Epithelial cell of esophagus (primary cell): ENCODE results near the gene TFDP1.
A peak's percentile ranks its signal among the peaks of the same experiment; 100 is the strongest.

ENCODE experiments used
- DNase-seq: peaks from one replicate; pipeline ENCODE4 v3.0.0; 2010; ENCODE audit warnings: low read depth
- H3K4me3 ChIP-seq: 2 replicates; pipeline ENCODE4 v1.5.1; 2011; ENCODE audit warnings: mild to moderate bottlenecking, low read length, control low read depth
- TF ChIP-seq, protein P1 (sequence below): IDR thresholded peaks from 2 replicates; pipeline ENCODE4 v1.5.1; 2011; ENCODE audit warnings: low read depth, mild to moderate bottlenecking, low read length, control low read depth, inconsistent platforms; ENCODE audit not compliant: insufficient read depth; ENCODE audit errors: missing control alignments

The TFDP1 gene

DNA sequence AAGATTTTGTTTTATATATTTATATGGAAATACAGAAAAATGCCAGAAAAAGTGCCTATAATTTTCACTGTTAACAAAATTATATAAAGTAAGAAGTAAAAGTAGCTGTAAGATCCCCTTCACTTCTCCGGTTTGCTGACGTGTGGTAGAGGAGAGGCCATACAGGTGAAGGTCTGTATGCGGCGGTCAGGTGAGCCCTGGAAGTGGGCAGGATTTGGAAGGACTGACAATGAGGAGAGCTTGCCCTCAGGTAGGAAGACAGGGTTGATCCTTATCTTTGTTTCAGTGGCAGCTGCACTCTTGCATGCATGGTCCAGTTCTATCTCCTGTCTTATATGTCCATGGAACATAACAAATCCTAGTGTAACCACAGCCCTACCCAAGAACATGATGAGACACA lies 16.9 kb upstream of the TFDP1 start:
- TF ChIP-seq, protein P1, sequence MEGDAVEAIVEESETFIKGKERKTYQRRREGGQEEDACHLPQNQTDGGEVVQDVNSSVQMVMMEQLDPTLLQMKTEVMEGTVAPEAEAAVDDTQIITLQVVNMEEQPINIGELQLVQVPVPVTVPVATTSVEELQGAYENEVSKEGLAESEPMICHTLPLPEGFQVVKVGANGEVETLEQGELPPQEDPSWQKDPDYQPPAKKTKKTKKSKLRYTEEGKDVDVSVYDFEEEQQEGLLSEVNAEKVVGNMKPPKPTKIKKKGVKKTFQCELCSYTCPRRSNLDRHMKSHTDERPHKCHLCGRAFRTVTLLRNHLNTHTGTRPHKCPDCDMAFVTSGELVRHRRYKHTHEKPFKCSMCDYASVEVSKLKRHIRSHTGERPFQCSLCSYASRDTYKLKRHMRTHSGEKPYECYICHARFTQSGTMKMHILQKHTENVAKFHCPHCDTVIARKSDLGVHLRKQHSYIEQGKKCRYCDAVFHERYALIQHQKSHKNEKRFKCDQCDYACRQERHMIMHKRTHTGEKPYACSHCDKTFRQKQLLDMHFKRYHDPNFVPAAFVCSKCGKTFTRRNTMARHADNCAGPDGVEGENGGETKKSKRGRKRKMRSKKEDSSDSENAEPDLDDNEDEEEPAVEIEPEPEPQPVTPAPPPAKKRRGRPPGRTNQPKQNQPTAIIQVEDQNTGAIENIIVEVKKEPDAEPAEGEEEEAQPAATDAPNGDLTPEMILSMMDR, result no peak
- no peak for DNase-seq
- H3K4me3 ChIP-seq, result no peak overlapping the region

DNA sequence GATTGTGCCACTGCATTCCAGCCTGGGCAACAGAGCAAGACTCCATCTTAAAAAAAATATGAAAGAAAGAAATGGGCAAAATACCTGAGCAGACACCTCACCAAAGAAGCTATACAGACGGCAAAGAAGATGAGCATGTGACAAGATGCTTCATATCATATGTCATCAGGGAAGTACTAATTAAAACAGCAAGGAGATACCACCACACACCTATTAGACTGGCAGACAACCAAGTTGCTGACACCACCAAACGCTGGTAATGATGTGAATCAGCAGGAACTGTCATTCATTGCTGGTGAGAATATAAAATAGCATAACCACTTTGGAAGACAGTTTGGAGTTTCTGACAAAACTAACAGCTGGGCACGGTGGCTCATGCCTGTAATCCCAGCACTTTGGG lies 11.5 kb upstream of the TFDP1 start:
- TF ChIP-seq, protein P1, result no peak
- peak; percentile 82 for DNase-seq
- no peak overlapping the region for H3K4me3 ChIP-seq

DNA sequence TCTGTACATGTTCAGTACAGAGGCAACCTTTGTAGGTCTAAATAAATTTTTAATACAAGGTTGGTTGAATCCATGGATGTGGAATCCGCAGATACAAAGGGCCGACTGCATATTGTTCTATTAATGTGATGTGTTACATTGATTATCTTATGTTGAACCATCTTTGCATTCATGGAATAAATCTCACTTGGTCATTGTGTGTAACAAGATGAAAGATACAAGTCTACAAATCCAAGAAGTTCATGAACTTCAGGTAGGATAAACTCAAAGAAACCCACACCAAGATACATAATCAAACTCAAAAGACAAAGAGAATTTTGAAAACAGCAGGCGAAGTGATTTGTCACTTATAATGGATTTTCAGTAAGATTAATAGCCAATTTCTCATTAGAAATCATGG lies 8.0 kb upstream of the TFDP1 start:
- DNase-seq, result no peak
- TF ChIP-seq, protein P1, result no peak
- no peak overlapping the region for H3K4me3 ChIP-seq

DNA sequence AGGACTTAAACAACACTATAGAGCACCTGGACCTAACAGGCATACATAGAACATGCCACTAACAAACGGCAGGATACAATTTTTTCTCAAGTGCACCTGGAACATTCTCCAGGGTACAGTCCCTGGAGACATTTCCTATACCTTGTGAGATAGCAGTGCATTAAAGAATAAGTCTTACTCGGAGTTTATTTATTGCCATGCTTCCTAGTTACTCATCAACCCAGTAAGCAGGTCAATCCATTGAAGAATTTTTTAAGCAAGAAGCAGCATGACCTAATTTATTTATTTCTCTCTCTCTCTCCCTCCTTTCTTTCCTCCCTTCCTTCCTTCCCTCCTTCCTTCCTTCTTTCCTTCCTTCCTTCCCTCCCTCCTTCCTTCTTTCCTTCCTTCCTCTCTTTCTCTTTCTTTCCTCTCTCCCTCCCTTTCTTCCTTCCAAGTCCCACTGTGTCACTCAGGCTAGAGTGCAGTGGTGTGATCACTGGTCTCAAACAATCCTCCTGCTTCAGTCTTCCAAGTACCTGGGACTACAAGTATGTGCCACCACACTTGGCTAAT lies 6.6 kb upstream of the TFDP1 start:
- TF ChIP-seq, protein P1, result no peak
- no peak for DNase-seq

DNA sequence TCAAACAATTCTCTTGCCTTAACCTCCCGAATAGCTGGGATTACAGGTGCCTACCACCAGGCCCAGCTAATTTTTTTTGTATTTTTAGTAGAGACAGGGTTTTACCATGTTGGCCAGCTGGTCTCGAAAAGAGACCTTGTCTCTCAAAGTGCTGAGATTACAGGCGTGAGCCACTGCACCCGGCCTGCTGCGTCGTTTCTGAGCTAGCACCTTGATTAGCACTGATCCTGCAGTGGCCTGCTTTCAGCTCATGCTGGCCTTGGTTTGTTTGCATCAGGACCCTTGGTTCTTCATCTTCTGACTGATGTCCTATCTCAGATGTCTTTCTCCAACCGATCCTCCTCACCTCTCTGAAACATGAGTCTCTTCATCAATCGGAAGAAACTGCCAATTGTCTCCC lies 4.9 kb upstream of the TFDP1 start:
- no peak overlapping the region for H3K4me3 ChIP-seq
- TF ChIP-seq, protein P1, result no peak
- DNase-seq, result no peak

More for the DNA sequence above, 6.6 kb upstream of the TFDP1 start:
- H3K4me3 ChIP-seq, result no peak overlapping the region

DNA sequence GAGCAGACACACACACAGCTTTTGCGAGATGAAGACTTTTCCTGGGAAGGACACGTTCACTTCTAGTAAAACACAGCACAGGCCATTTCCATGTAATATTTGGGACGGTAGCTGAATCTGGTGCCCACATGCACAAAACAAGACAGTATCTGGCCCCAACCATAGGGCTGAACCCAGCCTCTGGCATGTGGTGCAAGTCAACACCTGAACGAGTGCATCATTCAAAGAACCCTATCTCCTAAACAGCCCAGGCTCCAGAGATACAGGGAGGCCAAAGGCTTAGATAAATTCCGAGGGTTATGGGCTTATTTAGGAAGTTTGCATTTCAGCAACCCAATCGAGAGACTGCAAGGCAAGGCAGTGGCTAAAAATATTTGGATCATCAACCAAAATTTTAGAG lies 2.7 kb upstream of the TFDP1 start:
- TF ChIP-seq, protein P1, result no peak
- no peak overlapping the region for H3K4me3 ChIP-seq
- DNase-seq, result no peak
